Activated CD4-positive, alpha-beta memory T cell treated with anti-CD3 and anti-CD28 coated beads, Interleukin-2, amount 10 ng/mL, durations not matched to agents 7 days and 5 days (primary cell): Measurements from ENCODE around the gene PPP1R16B. TPM values are rescaled to one million over a fixed set of nuclear protein-coding genes. Genes with fewer than 3 reads are reported as not detected.

ENCODE experiments used
- CTCF ChIA-PET: fragments of 350-600 bp; sonication (Branson Sonifier 250); formaldehyde crosslinking; loops from one replicate; lab custom pipeline; 2021; ENCODE audit warnings: antibody characterized with exemption, inconsistent platforms; lab: Charles Lee
- POLR2A ChIA-PET: fragments of 350-600 bp; sonication (Branson Sonifier 250); formaldehyde crosslinking; loops from one replicate; lab custom pipeline; 2021; ENCODE audit warnings: antibody characterized with exemption; lab: Charles Lee
- DNase-seq: peaks from one replicate; pipeline ENCODE4 v3.0.0-alpha.2; 2020
- H3K27ac Mint-ChIP-seq: one replicate; pipeline ENCODE4 v1.8.0; 2021; ENCODE audit warnings: mild to moderate bottlenecking, mixed read lengths
- H3K27me3 Mint-ChIP-seq: one replicate; pipeline ENCODE4 v1.8.0; 2021; ENCODE audit warnings: mixed read lengths
- H3K36me3 Mint-ChIP-seq: one replicate; pipeline ENCODE4 v1.8.0; 2021; ENCODE audit warnings: low read depth, mixed read lengths
- H3K4me1 Mint-ChIP-seq: one replicate; pipeline ENCODE4 v1.8.0; 2021; ENCODE audit warnings: mixed read lengths
- H3K4me3 Mint-ChIP-seq: one replicate; pipeline ENCODE4 v1.8.0; 2021; ENCODE audit warnings: mild to moderate bottlenecking, mixed read lengths
- H3K9me3 Mint-ChIP-seq: one replicate; pipeline ENCODE4 v1.8.0; 2021; ENCODE audit warnings: mixed read lengths
- total RNA-seq, 2 experiments: library from RNA; stranded (reverse); gene quantifications; one replicate each; pipeline ENCODE4 v1.2.3, GENCODE V29; 2021

PPP1R16B gene
- total RNA-seq, 2 experiments from 2014 or later = 113 to 119 TPM

DNA sequence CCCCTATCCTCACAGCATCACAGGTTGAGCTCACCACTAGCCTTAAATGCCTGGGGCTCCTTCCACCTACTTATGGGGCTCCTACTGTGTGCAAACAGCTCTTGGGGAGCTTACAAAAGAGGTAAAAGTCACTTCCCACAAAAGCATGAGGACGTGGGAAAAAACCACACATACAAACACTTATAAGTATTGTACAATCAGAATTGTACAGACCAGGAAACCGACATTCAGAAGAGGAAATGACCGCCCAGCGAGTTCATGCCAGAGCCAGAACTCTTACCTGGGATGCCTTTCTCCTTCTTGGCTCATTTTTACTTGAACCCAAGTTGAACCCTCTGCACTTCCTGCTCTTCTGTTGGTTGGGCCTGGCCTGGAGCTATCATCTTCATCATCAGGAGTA, 6.3 kb upstream of the PPP1R16B start:
- Mint-ChIP-seq H3K4me3 (no peak overlapping the region), H3K4me1 (peaks cover 45% of the 10 kb centered on the region), H3K27me3 (no peaks in the 10 kb centered on the region), H3K36me3 (peaks cover 10% of the 10 kb centered on the region), H3K9me3 (peaks cover 13% of the 10 kb centered on the region), H3K27ac (peak overlapping the region; percentile 74)
- ChIA-PET POLR2A (interaction anchor here (1.1 to 1.7 kb wide), 2 partner anchors 35 to 74 kb away, joined by 3 to 5 read pairs; no protein-coding TSS in a partner anchor), CTCF (interaction anchor here (1.1 to 1.3 kb wide), 2 partner anchors 47 to 94 kb away, joined by 3 to 4 read pairs; no protein-coding TSS in a partner anchor)
- peak; percentile 24 for DNase-seq

GRCh38 chr20:38800882-38801281, 4.6 kb upstream of the PPP1R16B start:
- H3K4me1 Mint-ChIP-seq = peaks cover 56% of the 10 kb centered on the region
- POLR2A ChIA-PET = no interaction called here
- no peak overlapping the region for H3K4me3 Mint-ChIP-seq
- H3K36me3 Mint-ChIP-seq = peaks cover 19% of the 10 kb centered on the region
- DNase-seq = no peak
- CTCF ChIA-PET = interaction anchor here (0.7 kb wide), 1 partner anchor 49 kb away, joined by 3 read pairs; no protein-coding TSS in a partner anchor
- H3K27ac Mint-ChIP-seq = no peak overlapping the region
- H3K9me3 Mint-ChIP-seq = peaks cover 13% of the 10 kb centered on the region
- H3K27me3 Mint-ChIP-seq = no peaks in the 10 kb centered on the region

GRCh38 chr20:38804221-38804620, 1.3 kb upstream of the PPP1R16B start:
- Mint-ChIP-seq H3K27me3 (no peaks in the 10 kb centered on the region), H3K9me3 (no peaks in the 10 kb centered on the region), H3K36me3 (peaks cover 32% of the 10 kb centered on the region), H3K27ac (peak overlapping the region; percentile 100), H3K4me1 (peaks cover 64% of the 10 kb centered on the region), H3K4me3 (peak overlapping the region; percentile 91)
- no peak for DNase-seq
- ChIA-PET POLR2A (interaction anchor here (1.5 to 7.1 kb wide), 11 partner anchors 14 to 122 kb away, joined by 3 to 125 read pairs (median 14); partner anchors contain the start of genes ACTR5 and FAM83D), CTCF (interaction anchor here (1.0 to 3.8 kb wide), 3 partner anchors 53 to 72 kb away, joined by 5 to 22 read pairs (median 14); no protein-coding TSS in a partner anchor)

GRCh38 chr20:38804682-38805501, 605 bp upstream of the PPP1R16B start:
- Mint-ChIP-seq H3K4me1 (peaks cover 65% of the 10 kb centered on the region), H3K27me3 (no peaks in the 10 kb centered on the region), H3K4me3 (peak overlapping the region; percentile 91), H3K9me3 (no peaks in the 10 kb centered on the region), H3K27ac (peak overlapping the region; percentile 100), H3K36me3 (peaks cover 37% of the 10 kb centered on the region)
- POLR2A ChIA-PET = interaction anchor here (0.8 to 7.1 kb wide), 28 partner anchors 11 to 370 kb away, joined by 3 to 125 read pairs (median 5); partner anchors contain the start of genes ACTR5, DHX35, FAM83D and SNHG17
- DNase-seq = peak; percentile 88
- CTCF ChIA-PET = interaction anchor here (0.7 to 3.8 kb wide), 14 partner anchors 17 to 359 kb away, joined by 3 to 22 read pairs (median 6); no protein-coding TSS in a partner anchor

GRCh38 chr20:38805958-38806854, 709 bp downstream of the PPP1R16B start:
- H3K36me3 Mint-ChIP-seq = peaks cover 49% of the 10 kb centered on the region
- peak; percentile 52 for DNase-seq
- POLR2A ChIA-PET = interaction anchor here (0.7 to 7.1 kb wide), 34 partner anchors 10 to 371 kb away, joined by 3 to 125 read pairs (median 4); partner anchors contain the start of genes ACTR5, DHX35, FAM83D and SNHG17
- no peaks in the 10 kb centered on the region for H3K9me3 Mint-ChIP-seq
- CTCF ChIA-PET = interaction anchor here (0.6 to 3.8 kb wide), 24 partner anchors 10 to 243 kb away, joined by 3 to 22 read pairs (median 4); no protein-coding TSS in a partner anchor
- H3K27ac Mint-ChIP-seq = peak overlapping the region; percentile 100
- peak overlapping the region; percentile 91 for H3K4me3 Mint-ChIP-seq
- H3K4me1 Mint-ChIP-seq = peaks cover 71% of the 10 kb centered on the region
- no peaks in the 10 kb centered on the region for H3K27me3 Mint-ChIP-seq

GRCh38 chr20:38806855-38807655, 1.6 kb downstream of the PPP1R16B start:
- CTCF ChIA-PET = interaction anchor here (0.6 to 3.8 kb wide), 15 partner anchors 9 to 86 kb away, joined by 3 to 22 read pairs (median 3); no protein-coding TSS in a partner anchor
- Mint-ChIP-seq H3K4me3 (peak overlapping the region; percentile 85), H3K27me3 (no peaks in the 10 kb centered on the region), H3K27ac (peak overlapping the region; percentile 82), H3K4me1 (peaks cover 74% of the 10 kb centered on the region), H3K9me3 (no peaks in the 10 kb centered on the region), H3K36me3 (peaks cover 57% of the 10 kb centered on the region)
- POLR2A ChIA-PET = interaction anchor here (0.7 to 7.1 kb wide), 19 partner anchors 9 to 154 kb away, joined by 3 to 125 read pairs (median 7); partner anchors contain the start of genes ACTR5 and FAM83D
- peak; percentile 38 for DNase-seq

DNA sequence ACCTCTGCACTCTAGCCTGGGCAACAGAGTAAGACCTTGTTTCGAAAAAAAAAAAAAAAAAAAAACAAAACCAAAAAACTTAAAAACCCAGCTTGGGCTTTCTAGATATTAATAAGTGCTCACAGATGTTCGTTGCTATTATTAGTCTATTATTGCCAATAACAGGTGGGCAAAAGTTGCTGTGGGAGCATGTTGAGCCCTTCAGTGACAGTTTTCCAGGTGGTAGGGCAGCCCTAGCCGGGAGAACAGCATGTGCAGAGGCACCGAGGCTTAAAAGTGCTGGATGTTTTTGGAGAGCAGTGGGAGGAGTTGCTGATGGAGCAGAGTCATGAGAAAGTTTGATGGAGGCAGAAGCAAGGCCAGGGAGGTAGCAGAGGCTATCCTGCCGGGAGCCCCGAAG, 4.4 kb downstream of the PPP1R16B start:
- POLR2A ChIA-PET = interaction anchor here (0.9 to 7.1 kb wide), 3 partner anchors 58 to 164 kb away, joined by 3 to 125 read pairs (median 74); partner anchors contain the start of gene ACTR5
- Mint-ChIP-seq H3K27me3 (no peaks in the 10 kb centered on the region), H3K36me3 (peaks cover 71% of the 10 kb centered on the region), H3K27ac (peak overlapping the region; percentile 24), H3K4me3 (no peak overlapping the region), H3K4me1 (peaks cover 66% of the 10 kb centered on the region), H3K9me3 (no peaks in the 10 kb centered on the region)
- CTCF ChIA-PET = interaction anchor here (1.1 to 2.5 kb wide), 4 partner anchors 30 to 83 kb away, joined by 3 to 6 read pairs (median 4); no protein-coding TSS in a partner anchor
- DNase-seq = no peak

DNA sequence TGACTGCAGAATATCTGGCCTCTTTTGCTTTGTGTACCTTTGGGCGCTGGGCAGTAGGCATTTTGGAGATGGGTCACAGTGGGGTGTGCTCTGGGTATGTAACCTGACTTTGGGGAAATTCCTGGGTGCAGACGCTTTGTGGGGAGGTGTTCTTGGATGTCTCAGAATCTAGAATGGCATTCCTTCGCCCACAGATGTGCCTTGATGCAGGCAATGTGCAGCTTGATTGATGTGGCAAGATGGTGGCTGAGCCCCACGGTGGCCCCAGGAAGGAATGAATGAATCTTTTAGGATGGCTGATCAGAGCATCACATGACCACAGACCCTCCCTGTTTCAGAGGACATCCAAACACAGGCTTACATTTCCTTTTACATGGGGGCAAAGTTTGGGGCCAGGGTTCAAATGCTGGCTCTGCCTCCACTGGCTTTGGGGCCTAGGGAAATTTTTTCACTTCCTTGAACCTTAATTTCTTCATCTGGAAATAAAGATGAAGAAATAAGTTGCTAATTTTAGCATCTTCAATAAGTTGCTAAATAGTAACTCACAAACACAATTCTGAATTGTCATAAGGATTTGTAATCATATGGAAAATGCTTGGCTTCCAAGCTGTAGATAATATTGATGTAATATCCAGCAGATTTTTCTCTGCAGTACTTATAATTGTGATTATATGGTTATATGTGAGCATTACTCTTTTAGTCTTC, 5.6 kb downstream of the PPP1R16B start:
- POLR2A ChIA-PET = no interaction called here
- H3K27ac Mint-ChIP-seq = peak overlapping the region; percentile 35

GRCh38 chr20:38811769-38812168, 6.3 kb downstream of the PPP1R16B start:
- no peaks in the 10 kb centered on the region for H3K27me3 Mint-ChIP-seq
- no peak for DNase-seq

More for the DNA sequence above, 5.6 kb downstream of the PPP1R16B start:
- no peaks in the 10 kb centered on the region for H3K27me3 Mint-ChIP-seq
- peaks cover 73% of the 10 kb centered on the region for H3K4me1 Mint-ChIP-seq
- no peak overlapping the region for H3K4me3 Mint-ChIP-seq
- CTCF ChIA-PET = interaction anchor here (2.5 kb wide), 1 partner anchor 82 kb away, joined by 6 read pairs; no protein-coding TSS in a partner anchor
- H3K36me3 Mint-ChIP-seq = peaks cover 76% of the 10 kb centered on the region
- no peaks in the 10 kb centered on the region for H3K9me3 Mint-ChIP-seq
- DNase-seq = no peak

DNA sequence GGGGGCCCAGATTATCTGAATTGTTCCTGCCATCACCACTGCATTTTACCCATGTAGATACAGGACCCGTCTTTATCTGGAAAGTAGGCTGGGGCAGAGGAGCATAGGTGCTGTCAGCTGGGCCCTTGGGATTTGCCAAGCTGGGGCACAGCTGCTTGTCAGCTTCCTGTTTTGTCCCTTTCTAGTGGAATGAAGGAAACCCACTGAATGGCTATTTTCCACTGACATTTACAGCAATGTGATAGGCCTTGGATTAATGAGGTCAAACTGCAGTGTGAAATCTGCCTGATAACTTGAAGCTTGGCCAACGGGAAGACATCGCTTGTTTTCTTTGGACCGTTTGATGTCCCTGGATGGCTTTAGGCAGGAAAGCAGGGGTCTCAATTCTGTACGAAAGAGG, 6.7 kb downstream of the PPP1R16B start:
- Mint-ChIP-seq H3K4me1 (peaks cover 81% of the 10 kb centered on the region), H3K36me3 (peaks cover 77% of the 10 kb centered on the region), H3K27ac (no peak overlapping the region), H3K27me3 (no peaks in the 10 kb centered on the region), H3K9me3 (no peaks in the 10 kb centered on the region), H3K4me3 (no peak overlapping the region)
- DNase-seq = no peak
- CTCF ChIA-PET = no interaction called here
- POLR2A ChIA-PET = no interaction called here

More at GRCh38 chr20:38811769-38812168, 6.3 kb downstream of the PPP1R16B start:
- Mint-ChIP-seq H3K36me3 (peaks cover 78% of the 10 kb centered on the region), H3K27ac (peak overlapping the region; percentile 2), H3K4me3 (no peak overlapping the region), H3K4me1 (peaks cover 79% of the 10 kb centered on the region), H3K9me3 (no peaks in the 10 kb centered on the region)
- CTCF ChIA-PET = no interaction called here
- POLR2A ChIA-PET = no interaction called here
